Measurements from ENCODE around the gene ATXN1. TPM values are rescaled to one million over a fixed set of nuclear protein-coding genes. Genes with fewer than 3 reads are reported as not detected.

The ATXN1 gene
- total RNA-seq, 1 donor from 2014 or later, result 64.5 TPM

- no peak overlapping the region for H3K4me3 Mint-ChIP-seq (ENCODE audit: unreplicated experiment)
- no peaks in the 10 kb centered on the region for H3K36me3 Mint-ChIP-seq (ENCODE audit: low read depth)
- no peaks in the 10 kb centered on the region for H3K27me3 Mint-ChIP-seq (ENCODE audit: low read depth)
- H3K4me1 Mint-ChIP-seq (ENCODE audit: low read depth), result peaks cover 50% of the 10 kb centered on the region
- peak overlapping the region; percentile 75 for H3K27ac Mint-ChIP-seq (ENCODE audit: unreplicated experiment)
- TF ChIP-seq CTCF (IDR thresholded peaks at IDR 0.05), result no peak
- DNase-seq (ENCODE audit: low spot score), result no peak
- no peaks in the 10 kb centered on the region for H3K9me3 Mint-ChIP-seq (ENCODE audit: low read depth)
These were observed 79.9 kb downstream of the ATXN1 start for GRCh38 chr6:16681260-16681873.

GRCh38 chr6:16679050-16679449 lies 82.2 kb downstream of the ATXN1 start:
- Mint-ChIP-seq H3K9me3 (ENCODE audit: low read depth) (no peaks in the 10 kb centered on the region), H3K4me1 (ENCODE audit: low read depth) (peaks cover 51% of the 10 kb centered on the region), H3K27me3 (ENCODE audit: low read depth) (no peaks in the 10 kb centered on the region), H3K27ac (ENCODE audit: unreplicated experiment) (no peak overlapping the region), H3K36me3 (ENCODE audit: low read depth) (peaks cover 1% of the 10 kb centered on the region), H3K4me3 (ENCODE audit: unreplicated experiment) (no peak overlapping the region)
- no peak for TF ChIP-seq CTCF (IDR thresholded peaks at IDR 0.05)
- DNase-seq (ENCODE audit: low spot score), result no peak

GRCh38 chr6:16677458-16677857 lies 83.8 kb downstream of the ATXN1 start:
- no peak for TF ChIP-seq CTCF (IDR thresholded peaks at IDR 0.05)
- Mint-ChIP-seq H3K4me1 (ENCODE audit: low read depth) (peaks cover 41% of the 10 kb centered on the region), H3K27ac (ENCODE audit: unreplicated experiment) (no peak overlapping the region), H3K36me3 (ENCODE audit: low read depth) (peaks cover 1% of the 10 kb centered on the region), H3K27me3 (ENCODE audit: low read depth) (no peaks in the 10 kb centered on the region), H3K9me3 (ENCODE audit: low read depth) (no peaks in the 10 kb centered on the region), H3K4me3 (ENCODE audit: unreplicated experiment) (no peak overlapping the region)
- no peak for DNase-seq (ENCODE audit: low spot score)

- no peak overlapping the region for H3K4me3 Mint-ChIP-seq (ENCODE audit: unreplicated experiment)
- H3K36me3 Mint-ChIP-seq (ENCODE audit: low read depth), result peaks cover 1% of the 10 kb centered on the region
- no peak overlapping the region for H3K27ac Mint-ChIP-seq (ENCODE audit: unreplicated experiment)
- no peaks in the 10 kb centered on the region for H3K27me3 Mint-ChIP-seq (ENCODE audit: low read depth)
- TF ChIP-seq CTCF (IDR thresholded peaks at IDR 0.05), result no peak
- H3K9me3 Mint-ChIP-seq (ENCODE audit: low read depth), result no peaks in the 10 kb centered on the region
- H3K4me1 Mint-ChIP-seq (ENCODE audit: low read depth), result peaks cover 42% of the 10 kb centered on the region
- no peak for DNase-seq (ENCODE audit: low spot score)
These were observed 84.3 kb downstream of the ATXN1 start for GRCh38 chr6:16676978-16677377.

GRCh38 chr6:16676376-16676775 lies 84.9 kb downstream of the ATXN1 start:
- Mint-ChIP-seq H3K4me1 (ENCODE audit: low read depth) (peaks cover 37% of the 10 kb centered on the region), H3K27ac (ENCODE audit: unreplicated experiment) (no peak overlapping the region), H3K9me3 (ENCODE audit: low read depth) (no peaks in the 10 kb centered on the region), H3K4me3 (ENCODE audit: unreplicated experiment) (no peak overlapping the region), H3K36me3 (ENCODE audit: low read depth) (peaks cover 1% of the 10 kb centered on the region), H3K27me3 (ENCODE audit: low read depth) (no peaks in the 10 kb centered on the region)
- TF ChIP-seq CTCF (IDR thresholded peaks at IDR 0.05), result no peak
- DNase-seq (ENCODE audit: low spot score), result no peak

Measured in chondrocyte (in vitro differentiated cells).